Stimulated activated CD4-positive, alpha-beta T cell treated with anti-CD3 and anti-CD28 coated beads, Interleukin-12 subunit alpha, Interleukin-12 subunit beta, amount 100 ng/mL, for 4 hours (primary cell): ENCODE results near the gene UBE4B.
"Not testable (repeated sequence)": the region's sequence is repeated elsewhere in the genome, so short reads cannot be mapped to it uniquely, and the experiment has no call there.

ENCODE experiments used
- DNase-seq: peaks from one replicate; pipeline ENCODE4 v3.0.0-alpha.2; 2020

The UBE4B gene

DNA sequence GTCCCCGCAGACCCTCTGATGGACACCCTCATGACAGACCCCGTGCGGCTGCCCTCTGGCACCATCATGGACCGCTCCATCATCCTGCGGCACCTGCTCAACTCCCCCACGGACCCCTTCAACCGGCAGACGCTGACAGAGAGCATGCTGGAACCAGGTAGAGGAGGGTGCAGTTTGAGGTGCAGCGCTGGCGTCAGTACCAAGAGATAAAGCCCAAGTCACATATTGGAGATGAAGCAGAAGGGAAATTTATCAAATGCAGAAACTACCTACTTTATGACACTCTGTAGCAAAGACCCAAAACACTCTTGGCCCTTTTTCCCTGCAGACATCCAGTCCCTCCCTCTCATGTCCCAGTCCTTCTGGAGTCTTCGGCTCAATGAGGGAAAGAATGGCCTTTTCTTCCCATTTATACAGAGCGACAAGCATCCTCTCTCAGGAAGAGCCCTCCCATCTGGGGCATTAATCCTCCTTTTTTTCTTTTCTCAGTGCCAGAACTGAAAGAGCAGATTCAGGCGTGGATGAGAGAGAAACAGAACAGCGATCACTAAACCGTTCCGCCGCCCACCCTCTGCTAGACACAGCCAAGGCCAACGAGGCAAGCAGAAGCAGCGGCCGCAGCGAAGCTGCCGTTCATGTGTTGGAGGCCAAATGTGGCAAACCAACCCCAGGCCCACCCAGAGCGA, 146.8 kb downstream of the UBE4B start:
- DNase-seq = no peak

DNA sequence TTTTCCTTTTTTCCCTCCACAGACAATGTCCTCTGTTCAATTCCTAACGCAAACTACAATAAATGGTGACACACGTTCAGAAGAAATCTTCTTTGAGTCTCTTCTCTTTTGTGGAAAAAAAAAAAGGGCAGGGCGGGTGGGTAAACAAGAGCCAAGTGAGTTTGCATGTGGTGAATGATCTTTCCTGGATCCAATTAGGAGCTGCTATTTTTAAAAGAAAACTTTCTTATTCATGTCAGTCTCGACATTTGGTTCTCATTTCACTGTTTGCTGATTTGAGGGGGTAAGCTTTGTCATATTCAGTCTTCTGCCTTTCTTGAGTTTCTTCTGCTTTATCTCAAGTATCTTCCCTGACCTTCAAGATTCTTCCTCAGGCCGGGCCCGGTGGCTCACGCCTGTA, 148.4 kb downstream of the UBE4B start:
- DNase-seq = no peak

DNA sequence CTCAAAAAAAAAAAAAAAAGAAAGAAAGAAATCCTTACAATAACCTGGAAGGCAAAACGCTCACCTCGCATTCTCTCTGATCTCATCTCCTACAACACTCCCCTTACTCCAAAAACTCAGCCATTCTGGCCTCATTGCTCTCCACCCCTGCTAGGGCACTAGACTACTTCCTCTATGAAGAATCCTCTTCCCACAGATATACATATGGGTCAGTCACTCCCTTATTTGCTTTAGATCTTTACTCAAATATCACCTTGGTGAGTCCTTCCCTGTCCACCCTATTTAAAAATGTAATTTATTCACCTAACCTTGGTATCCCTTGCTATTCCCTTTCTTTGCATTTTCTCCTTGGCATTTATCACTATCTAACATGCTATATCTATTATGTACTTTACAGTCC, 153.0 kb downstream of the UBE4B start:
- no peak for DNase-seq

DNA sequence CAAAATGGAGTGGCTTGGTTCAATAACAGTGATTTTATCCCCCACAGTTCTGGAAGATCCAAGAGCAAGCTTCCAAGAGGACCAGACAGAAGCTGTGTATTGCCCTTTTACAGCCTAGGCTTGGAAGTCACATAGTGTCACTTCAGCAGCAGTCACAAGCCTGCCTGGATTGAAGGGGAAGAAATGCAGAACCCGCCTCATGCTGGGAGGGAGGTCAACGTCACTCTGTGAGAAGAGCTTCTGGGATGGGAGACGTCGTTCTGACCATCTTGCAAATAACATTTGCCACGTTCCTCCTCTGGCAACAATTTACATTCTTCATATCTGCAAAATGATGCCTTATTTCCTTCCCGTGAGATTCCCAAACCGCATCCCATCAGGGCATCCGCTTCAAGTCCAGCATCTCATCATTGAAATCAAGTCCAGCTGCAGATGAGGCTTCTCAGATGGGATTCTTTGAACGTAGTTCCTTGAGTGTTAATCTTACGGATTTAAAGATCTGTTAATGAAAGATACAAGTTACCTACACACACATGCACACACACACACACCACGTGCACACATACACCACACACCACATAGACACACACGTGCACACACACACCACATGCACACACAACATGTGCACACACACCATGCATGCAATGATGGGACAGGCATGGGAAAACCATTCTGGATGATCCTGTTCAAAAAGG, 153.7 kb downstream of the UBE4B start:
- DNase-seq = no peak

DNA sequence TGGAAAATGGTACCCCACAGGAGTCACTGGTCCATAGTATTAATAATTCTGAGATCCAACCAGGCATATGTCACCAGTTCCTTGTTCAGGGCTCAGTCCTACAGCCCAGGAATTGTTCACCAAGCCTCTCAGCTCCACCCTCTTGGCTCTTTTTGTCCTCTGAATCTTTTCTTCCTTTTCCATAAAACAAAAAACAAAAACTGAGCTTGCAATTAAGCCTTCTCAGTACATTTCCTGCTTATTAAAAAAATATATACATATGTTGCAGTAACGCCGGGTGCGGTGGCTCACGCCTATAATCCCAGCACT, 154.2 kb downstream of the UBE4B start:
- DNase-seq = no peak

DNA sequence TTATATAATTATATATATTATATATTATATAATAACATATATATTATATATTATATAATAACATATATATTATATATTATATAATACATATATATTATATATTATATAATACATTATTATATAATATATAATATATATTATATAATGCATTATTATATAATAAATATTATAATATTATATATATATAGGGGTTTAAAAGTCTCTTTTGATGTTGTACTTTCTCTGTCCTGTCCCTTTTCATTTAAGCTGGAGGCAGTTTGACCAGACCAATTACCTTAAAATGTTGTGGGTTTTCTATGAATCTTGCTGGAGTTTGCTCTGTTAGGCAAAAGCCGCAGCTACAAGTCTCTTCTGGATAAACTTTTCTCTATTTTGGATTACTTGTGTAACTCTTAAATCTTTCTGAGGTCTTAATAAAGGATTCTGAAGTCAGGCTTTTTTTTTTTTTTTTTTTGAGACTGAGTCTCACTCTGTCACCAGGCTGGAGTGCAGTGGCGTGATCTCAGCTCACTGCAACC, 155.4 kb downstream of the UBE4B start:
- no peak for DNase-seq

DNA sequence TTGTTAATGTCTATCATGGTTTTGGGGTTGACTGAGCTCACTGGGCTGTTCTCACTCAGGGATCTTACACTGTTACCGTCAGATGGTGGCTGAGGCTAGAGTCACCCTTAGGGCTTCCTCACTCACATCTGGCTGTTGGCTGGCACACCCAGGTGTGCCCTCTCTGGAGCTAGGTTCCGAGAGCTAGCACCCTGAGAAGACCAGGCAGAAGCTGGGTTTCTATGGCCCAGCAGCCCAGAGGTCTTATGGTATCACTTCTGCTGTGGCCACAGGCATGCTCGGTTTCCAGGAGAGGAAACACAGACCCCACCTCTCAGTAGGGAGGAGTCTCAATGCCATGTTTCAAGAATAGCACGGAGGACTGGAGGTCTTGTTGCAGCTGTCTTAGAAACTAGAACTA, 156.9 kb downstream of the UBE4B start:
- DNase-seq = no peak

DNA sequence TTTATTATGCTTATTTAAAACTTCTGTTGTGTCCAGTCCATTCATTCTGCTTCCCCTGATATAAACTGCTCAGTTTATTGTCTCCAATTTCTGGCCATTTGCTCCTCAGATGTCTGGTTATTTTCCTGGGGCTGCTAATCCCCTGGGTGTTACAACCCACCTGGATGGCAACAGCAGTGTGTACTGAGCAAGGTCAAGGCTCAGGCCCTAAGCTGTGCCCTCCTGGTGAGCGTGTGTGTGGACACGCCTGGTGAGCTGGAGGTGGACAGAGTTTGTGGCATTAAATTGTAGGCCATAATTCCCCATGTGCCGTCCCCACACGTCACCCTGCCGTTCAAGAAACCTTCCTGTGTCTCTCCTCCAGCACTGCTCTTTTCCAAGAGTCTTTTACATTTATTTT, 159.5 kb downstream of the UBE4B start:
- no peak for DNase-seq

DNA sequence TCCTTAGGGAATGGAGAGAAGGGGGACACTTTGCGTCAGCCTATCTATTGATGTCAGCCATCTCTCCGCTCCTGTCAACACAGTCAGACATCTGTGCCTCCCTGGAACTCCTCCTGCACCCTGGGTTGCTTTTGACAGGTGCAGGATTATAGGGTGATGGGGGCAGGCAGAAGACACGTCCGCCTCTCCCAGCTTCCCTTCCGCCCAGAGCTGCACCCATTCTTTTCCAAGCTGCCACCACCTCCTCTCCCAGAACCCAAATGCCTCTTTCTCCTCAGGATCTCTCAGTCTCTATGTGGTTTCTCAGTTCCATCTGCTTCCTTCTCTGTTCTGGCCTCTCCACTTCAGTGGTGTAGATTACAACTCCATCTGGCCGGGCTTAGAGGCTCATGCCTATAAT, 160.5 kb downstream of the UBE4B start:
- no peak for DNase-seq

DNA sequence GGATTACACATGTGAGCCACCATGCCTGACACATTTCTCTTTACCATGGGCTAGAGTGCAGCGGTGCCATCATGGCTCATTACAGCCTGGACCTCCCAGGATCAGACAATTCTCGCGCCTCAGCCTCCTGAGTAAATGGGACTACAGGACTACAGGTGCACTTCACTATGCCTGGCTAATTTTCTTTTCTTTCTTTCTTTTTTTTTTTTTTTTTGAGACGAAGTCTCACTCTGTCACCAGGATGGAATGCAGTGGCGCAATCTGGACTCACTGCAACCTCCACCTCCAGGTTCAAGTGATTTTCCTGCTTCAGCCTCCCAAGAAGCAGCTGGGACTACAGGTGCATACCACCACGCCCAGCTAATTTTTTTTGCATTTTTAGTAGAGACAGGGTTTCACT, 162.8 kb downstream of the UBE4B start:
- no peak for DNase-seq

DNA sequence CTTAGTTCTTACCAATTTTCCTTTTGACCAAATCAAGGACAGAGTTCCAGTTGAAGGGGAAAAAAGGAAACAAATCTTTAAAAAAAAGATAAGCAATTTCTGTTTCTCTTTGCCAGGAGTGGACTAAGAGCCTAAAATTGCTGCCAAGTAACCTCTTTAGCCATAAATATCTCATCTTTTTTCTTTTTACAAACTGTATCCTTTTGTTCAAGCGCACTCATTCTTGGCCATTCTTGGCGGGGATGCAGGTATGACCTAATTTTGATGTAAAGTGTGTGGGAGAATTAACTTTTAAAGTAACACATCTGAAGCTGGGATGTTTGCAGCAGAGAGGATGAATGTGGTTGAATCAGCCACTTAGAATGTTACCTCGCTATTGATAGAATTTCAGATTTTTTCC, 164.2 kb downstream of the UBE4B start:
- DNase-seq = no peak

DNA sequence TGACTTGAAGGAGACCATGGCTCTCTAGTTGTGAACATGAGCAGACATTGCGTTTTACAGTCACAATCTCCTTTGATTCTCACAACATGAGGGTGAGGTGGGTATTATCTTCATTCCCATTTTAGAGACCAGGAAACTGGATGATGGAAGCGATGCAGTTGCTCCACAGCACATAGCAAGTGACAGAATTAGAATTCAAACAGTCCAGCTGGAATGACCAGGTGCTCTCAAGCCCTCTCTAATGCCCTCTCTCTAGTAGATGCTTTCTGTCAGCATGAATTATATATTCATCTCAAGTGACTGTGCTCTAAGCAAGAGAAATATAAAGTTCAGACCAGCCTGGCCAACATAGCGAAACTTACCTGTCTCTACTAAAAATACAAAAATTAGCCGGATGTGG, 167.9 kb downstream of the UBE4B start:
- no peak for DNase-seq

DNA sequence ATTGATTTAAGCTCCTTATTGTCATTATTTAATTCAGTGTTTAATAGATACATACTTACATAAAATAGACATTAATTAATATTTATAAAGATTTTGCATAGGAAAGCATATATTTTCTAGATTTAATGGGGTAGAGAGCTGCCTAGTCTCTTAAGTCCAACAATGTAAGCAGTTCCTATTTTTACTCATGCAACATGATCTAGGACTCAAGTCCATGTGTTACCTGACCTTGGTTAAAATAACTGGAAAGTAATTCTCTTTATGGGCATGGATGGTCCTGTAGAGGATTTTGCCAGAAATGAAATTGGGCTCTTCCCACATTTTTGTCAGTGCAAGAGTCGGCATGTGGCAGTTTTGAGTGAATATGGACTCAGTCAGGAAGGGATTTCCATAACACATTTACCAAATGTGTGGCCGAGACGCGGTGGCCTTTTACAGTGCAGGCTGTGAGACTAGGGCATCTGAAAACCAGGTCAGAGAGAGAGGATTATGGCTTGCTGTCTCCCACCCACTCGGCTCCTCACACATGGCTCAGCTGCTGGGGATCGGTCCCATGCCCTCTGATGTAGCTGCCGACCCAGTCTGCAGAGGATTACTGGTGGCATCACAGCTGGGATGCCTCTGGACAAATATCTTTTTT, 171.4 kb downstream of the UBE4B start:
- DNase-seq = no peak

DNA sequence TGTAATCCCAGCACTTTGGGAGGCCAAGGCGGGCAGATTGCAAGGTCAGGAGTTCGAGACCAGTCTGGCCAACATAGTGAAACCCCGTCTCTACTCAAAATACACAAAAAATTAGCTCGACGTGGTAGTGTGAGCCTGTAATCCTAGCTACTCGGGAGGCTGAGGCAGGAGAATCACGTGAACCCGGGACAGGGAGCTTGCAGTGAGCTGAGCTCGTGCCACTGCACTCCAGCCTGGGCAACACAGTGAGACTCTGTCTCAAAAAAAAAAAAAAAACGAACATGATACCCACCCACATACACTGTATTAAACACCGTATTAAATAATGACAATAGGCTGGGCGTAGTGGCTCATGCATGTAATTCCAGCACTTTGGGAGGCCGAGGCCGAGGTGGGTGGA, 172.4 kb downstream of the UBE4B start:
- DNase-seq = not testable (repeated sequence)

DNA sequence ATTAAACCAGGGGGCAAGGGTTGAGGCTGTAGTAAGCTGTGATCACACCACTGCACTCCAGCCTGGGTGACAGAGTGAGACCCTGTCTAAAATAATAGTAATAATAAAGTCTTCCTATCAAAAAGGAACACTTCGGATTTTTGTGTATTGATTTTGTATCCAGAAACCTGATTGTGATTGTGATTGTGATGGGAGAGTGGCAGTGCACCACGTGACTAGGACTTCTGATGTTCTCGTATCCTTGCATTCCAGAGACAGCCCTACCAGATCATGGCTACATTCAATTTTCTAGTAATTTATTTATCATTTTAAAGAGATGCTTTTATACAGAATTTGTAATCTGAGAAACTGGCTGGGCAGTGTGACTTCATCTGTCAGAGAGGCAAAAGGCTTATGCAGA, 175.1 kb downstream of the UBE4B start:
- no peak for DNase-seq

DNA sequence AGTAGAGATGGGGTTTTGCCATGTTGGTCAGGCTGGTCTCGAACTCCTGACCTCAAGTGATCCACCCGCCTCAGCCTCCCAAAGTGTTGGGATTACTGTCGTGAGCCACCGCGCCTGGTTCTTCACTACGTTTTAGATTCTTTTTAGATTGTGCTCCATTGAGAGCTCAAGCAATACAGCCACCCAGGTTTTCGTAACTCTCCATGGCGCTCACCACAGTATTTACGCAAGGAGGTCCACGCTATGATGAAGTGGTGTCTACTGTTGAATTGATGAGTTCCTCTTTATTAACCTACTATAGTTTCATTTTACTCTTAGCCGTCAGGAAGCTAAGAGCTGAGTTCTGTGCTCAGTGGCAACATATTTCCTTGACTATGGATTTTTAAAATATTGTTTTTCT, 175.8 kb downstream of the UBE4B start:
- no peak for DNase-seq

DNA sequence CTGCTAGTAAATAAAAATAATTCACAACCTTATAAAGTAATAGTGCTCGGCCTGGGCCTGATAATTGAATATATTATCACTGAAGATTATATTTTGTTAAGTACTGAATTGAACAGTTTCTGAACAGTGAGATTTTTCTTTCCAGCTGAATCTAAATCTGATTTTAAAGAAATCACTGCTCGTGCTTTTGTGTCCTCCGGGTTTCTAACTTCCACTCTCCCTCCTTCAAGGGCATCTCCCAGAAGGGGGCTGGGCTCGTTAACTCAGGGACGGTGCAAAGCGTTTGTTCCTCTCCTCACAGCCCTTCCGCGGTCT, 176.8 kb downstream of the UBE4B start:
- no peak for DNase-seq

DNA sequence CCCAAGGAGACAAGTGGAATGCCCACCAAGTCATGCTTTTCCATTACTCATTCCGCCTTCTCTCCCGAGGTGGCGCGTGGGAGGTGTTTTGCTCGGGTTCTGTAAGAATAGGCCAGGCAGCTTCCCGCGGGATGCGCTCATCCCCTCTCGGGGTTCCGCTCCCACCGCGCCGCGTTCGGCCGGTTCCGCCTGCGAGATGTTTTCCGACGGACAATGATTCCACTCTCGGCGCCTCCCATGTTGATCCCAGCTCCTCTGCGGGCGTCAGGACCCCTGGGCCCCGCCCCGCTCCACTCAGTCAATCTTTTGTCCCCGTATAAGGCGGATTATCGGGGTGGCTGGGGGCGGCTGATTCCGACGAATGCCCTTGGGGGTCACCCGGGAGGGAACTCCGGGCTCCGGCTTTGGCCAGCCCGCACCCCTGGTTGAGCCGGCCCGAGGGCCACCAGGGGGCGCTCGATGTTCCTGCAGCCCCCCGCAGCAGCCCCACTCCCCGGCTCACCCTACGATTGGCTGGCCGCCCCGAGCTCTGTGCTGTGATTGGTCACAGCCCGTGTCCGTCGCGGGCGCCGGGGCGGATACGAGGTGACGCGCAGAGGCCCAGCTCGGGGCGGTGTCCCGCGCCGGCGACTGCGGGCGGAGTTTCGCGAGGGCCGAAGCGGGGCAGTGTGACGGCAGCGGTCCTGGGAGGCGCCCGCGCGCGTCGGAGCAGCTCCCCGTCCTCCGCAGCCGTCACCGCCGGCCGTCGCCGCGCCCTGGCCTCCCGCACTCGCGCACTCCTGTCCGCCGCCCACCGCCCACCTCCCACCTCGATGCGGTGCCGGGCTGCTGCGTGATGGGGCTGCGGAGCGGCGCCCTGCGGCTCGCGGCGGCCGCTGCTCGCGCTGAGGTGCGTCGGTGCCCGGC, 177.4 kb downstream of the UBE4B start, which contains the start of gene KIF1B:
Gene KIF1B (plus strand): TSS at position 666 of the 906 bp plus-strand sequence. CDS start 21,759 bp downstream, outside the sequence.
- DNase-seq = peak; percentile 96

DNA sequence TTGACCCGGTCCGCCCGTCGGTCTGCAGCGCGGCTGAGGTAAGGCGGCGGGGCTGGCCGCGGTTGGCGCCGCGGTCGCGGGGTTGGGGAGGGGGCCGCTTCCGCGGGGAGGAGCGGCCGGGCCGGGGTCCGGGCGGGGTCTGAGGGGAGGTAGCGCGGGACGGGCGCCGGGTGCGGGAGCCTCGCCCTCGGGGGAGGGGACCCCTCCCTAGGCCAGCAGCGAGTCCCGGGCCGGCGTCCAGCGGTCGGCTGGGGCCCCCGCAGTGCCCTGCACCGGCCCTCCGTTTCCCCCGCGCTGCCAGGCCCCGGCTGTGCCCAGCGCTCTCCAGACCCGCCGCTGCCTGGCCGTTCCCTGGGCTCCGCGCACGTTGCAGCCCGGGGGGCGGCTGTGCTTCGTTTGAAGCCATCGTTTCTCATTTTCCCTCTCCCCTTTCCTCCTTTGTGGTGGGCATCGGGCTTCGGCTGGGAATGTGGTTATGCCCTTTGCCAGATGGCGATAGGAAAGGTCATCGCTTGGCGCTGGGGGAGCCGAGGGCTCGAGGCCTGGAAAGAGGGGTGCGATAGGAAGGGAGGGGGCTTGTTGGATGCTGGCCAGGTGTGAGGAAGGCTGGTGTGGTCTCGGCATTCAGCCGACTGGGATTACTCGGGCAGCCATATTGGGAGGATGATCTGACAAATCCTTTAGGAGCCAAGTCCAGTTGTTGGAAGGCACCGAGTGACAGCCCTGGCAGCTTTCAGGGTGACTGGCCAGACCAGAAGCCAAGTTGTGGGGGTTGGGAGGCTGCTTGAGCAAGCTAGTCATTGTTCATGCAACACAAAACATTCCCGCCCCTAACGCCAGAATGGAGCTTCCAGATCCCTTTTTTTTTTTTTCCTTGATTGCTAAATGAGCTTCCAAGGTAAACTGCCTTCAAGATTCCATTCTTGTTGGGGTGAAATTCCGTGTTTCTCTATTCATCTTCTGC, 178.4 kb downstream of the UBE4B start:
- DNase-seq = no peak

DNA sequence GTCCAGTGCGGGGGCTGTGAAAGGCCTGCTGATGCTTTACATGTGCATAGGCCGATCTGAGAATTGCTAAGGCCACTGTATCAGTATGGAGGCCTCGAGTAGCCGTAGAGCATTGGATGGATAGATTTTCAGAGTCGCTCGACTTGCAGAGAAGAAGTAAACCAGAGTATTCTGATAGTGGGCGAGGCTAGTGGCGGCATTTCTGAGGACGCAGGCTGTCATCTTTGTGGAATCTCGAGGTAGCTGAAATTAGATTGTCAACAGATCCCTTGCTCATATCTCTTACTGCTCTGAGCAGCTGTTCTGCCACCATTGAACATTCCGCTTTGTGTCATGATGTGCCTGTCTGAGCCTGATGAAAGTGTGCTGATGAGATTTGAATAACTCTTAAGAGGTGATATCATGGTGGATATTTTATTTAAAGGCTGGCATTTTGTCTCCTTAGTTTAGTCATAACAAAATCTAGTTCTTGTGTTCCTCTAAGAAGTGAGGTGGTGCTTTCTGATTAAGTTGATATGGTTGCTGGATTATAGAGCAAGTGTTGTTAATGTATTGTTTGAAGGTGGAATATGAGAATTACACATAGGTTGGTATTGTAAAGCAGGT, 179.2 kb downstream of the UBE4B start:
- no peak for DNase-seq

DNA sequence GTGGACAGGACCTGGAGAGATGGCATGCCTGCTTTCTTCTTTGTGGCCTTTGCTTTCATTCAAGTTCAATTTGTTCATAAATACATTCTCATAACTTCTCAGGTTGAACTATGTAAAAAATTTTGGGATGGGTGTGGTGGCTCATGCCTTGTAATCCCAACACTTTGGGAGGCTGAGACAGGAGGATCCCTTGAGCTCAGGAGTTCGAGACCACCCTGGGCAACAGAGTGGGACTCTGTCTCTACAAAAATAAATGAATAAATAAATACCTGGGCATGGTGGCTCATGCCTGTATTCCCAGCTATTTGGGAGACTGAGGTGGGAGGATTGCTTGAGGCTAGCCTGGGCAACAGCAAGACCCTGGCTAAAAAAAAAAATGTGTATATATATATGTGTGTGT, 179.7 kb downstream of the UBE4B start:
- no peak for DNase-seq
